H1 (cell line): Measurements from ENCODE around the gene INTU. TPM values are rescaled to one million over a fixed set of nuclear protein-coding genes. Genes with fewer than 3 reads are reported as not detected.

Experiments
- EP300 ChIP-seq, 2 experiments: IDR thresholded peaks; 1 replicate in 1 of 2; 2 replicates in 1 of 2; pipeline ENCODE4 v1.6.1; 2011 to 2012; ENCODE audit warnings: low read depth in 2 of 2, low read length in 2 of 2, mild to moderate bottlenecking in 2 of 2, borderline replicate concordance in 1 of 2, inconsistent platforms in 1 of 2, moderate library complexity in 1 of 2
- JUN ChIP-seq: IDR thresholded peaks from 2 replicates; pipeline ENCODE4 v1.6.1; 2011; ENCODE audit warnings: low read depth, mild to moderate bottlenecking, improper control_type of control experiment, low read length
- KDM5A ChIP-seq: fragments of 200-600 bp; IDR thresholded peaks from 2 replicates; pipeline ENCODE4 v1.7.1; 2012; ENCODE audit warnings: mild to moderate bottlenecking, low read length, inconsistent platforms, mixed read lengths
- MAFK ChIP-seq: IDR thresholded peaks from 2 replicates; pipeline ENCODE4 v1.6.1; 2012; ENCODE audit warnings: low read depth, mild to moderate bottlenecking, improper control_type of control experiment, low read length
- NRF1 ChIP-seq: IDR thresholded peaks from 2 replicates; pipeline ENCODE4 v1.6.1; 2011; ENCODE audit warnings: mild to moderate bottlenecking, low read depth, low read length, improper control_type of control experiment
- POLR2A ChIP-seq, 2 experiments: IDR thresholded peaks; 1 replicate in 1 of 2; 2 replicates in 1 of 2; pipeline ENCODE4 v1.6.1; 2011; ENCODE audit warnings: low read depth in 2 of 2, low read length in 2 of 2, mild to moderate bottlenecking in 2 of 2; ENCODE audit errors: control extremely low read depth in 1 of 2
- SIRT6 ChIP-seq: IDR thresholded peaks from one replicate; pipeline ENCODE4 v1.7.1; 2012; ENCODE audit warnings: low read length, inconsistent platforms
- SP1 ChIP-seq: IDR thresholded peaks from 2 replicates; pipeline ENCODE4 v1.6.1; 2011; ENCODE audit warnings: low read depth, low read length
- polyA plus RNA-seq, 7 experiments: library from polyadenylated mRNA; depleted of rRNA in 3 of 7; stranded (reverse) in 5 of 7; unstranded in 2 of 7; fragments of >200 nt in 5 of 7; fragments of 200-250 nt in 2 of 7; gene quantifications; 1 replicate in 5 of 7; 2 replicates in 1 of 7; 4 replicates in 1 of 7; pipeline versions ENCODE4 v1.2.1 to v1.2.3, GENCODE V29; 2011 to 2013; ENCODE audit warnings: missing spikeins in 2 of 7, mixed read lengths in 2 of 7
- total RNA-seq: library from RNA; stranded (reverse); fragmentation: NEBNext Ultra II Directional; extraction: Animal tissue kit (Norgen Biotek cat#: 25700); gene quantifications from 2 replicates; pipeline ENCODE4 v1.2.1, GENCODE V29; 2021

INTU gene
- total and polyA plus RNA-seq, 2 of the 8 experiments (the other 6 are each of a cell fraction or from before 2014, with no cell fraction given): 6.0 to 15.1 TPM

GRCh38 chr4:127641524-127641923 lies 8.8 kb downstream of the INTU start (continued):
- TF ChIP-seq JUN (no peak), EP300 (IDR thresholded peaks at IDR 0.05; ENCODE audit: borderline replicate concordance in 1 of 2, low read depth in 2 of 2, low read length in 2 of 2) (no peak), NRF1 (no peak), KDM5A (no peak), SP1 (no peak), POLR2A (IDR thresholded peaks at IDR 0.05; ENCODE audit: control extremely low read depth in 1 of 2, low read depth in 2 of 2, low read length in 2 of 2) (no peak), SIRT6 (no peak), MAFK (no peak)
